Stimulated activated CD4-positive, alpha-beta T cell treated with anti-CD3 and anti-CD28 coated beads, Interleukin-15, amount 100 ng/mL, for 48 hours (primary cell): Measurements from ENCODE around the gene MASP2.
A peak's percentile ranks its signal among the peaks of the same experiment; 100 is the strongest.
"Not testable (repeated sequence)": the region's sequence is repeated elsewhere in the genome, so short reads cannot be mapped to it uniquely, and the experiment has no call there.

Experiments
- DNase-seq, 2 donors: peaks; one replicate each; pipeline ENCODE4 v3.0.0-alpha.2; 2020; ENCODE audit warnings: low read depth in 2 of 2

The MASP2 gene

GRCh38 chr1:11039351-11040104, 7.5 kb downstream of the MASP2 start:
- DNase-seq, result no peak

GRCh38 chr1:11037740-11038182, 9.3 kb downstream of the MASP2 start:
- peak; percentile 72 to 80 for DNase-seq

- not testable (repeated sequence) for DNase-seq
Observed at GRCh38 chr1:11037019-11037739, 9.9 kb downstream of the MASP2 start.

- DNase-seq, result no peak
Observed at GRCh38 chr1:11031624-11032262, 15.3 kb downstream of the MASP2 start.

- no peak for DNase-seq
Observed at GRCh38 chr1:11030865-11031264, 16.2 kb downstream of the MASP2 start.

GRCh38 chr1:11028018-11028417, 19.0 kb downstream of the MASP2 start:
- no peak for DNase-seq

- DNase-seq, result no peak
Observed at GRCh38 chr1:11027316-11027715, 19.7 kb downstream of the MASP2 start.

- no peak for DNase-seq
Observed at GRCh38 chr1:11026903-11027302, 20.1 kb downstream of the MASP2 start.

GRCh38 chr1:11026052-11026451, 21.0 kb downstream of the MASP2 start:
- no peak for DNase-seq

- no peak for DNase-seq
Observed at GRCh38 chr1:11025618-11026017, 21.4 kb downstream of the MASP2 start.

- DNase-seq, result no peak
Observed at GRCh38 chr1:11024874-11025203, 22.2 kb downstream of the MASP2 start.

GRCh38 chr1:11024154-11024873, 22.7 kb downstream of the MASP2 start:
- no peak for DNase-seq

- no peak for DNase-seq
Observed at GRCh38 chr1:11023201-11023600, 23.8 kb downstream of the MASP2 start.

GRCh38 chr1:11019971-11020370, 27.1 kb downstream of the MASP2 start:
- DNase-seq, result no peak

GRCh38 chr1:11019358-11019757, 27.7 kb downstream of the MASP2 start:
- not testable (repeated sequence) for DNase-seq

GRCh38 chr1:11013160-11013531, 33.9 kb downstream of the MASP2 start:
- DNase-seq, result no peak

GRCh38 chr1:11012260-11013159, 34.5 kb downstream of the MASP2 start, which contains the start of gene TARDBP:
TSS of gene TARDBP (plus strand) at chr1:11012654. CDS start at chr1:11013728, 1,074 bp downstream.
- DNase-seq, result peak; percentile 84 to 86

GRCh38 chr1:11000526-11000925, 46.5 kb downstream of the MASP2 start:
- DNase-seq, result no peak

GRCh38 chr1:10996100-10996499, 50.9 kb downstream of the MASP2 start:
- DNase-seq, result no peak

GRCh38 chr1:10992864-10993263, 54.2 kb downstream of the MASP2 start:
- DNase-seq, result no peak

- not testable (repeated sequence) for DNase-seq
Observed at GRCh38 chr1:10992004-10992403, 55.0 kb downstream of the MASP2 start.
